MCF 10A (cell line): ENCODE results near the gene ATF2. TPM values are rescaled to one million over a fixed set of nuclear protein-coding genes. Genes with fewer than 3 reads are reported as not detected.
A peak's percentile ranks its signal among the peaks of the same experiment; 100 is the strongest.

Experiments used
- BruUV-seq: library from RNA; stranded (reverse); fragments of 400-500 nt; replicated peaks from 2 replicates; lab custom pipeline; 2021; lab: Mats Ljungman, UMichigan
- CTCF ChIA-PET: fragments of 300-600 bp; sonication (Branson Sonifier 250); formaldehyde crosslinking; extraction: SDS; loops from one replicate; lab custom pipeline; 2021; ENCODE audit warnings: antibody characterized with exemption, inconsistent platforms; lab: Yijun Ruan, JAX
- POLR2A ChIA-PET: fragments of 300-600, 350-650 bp; sonication (Branson Sonifier 250); formaldehyde crosslinking; extraction: SDS; loops from one replicate; lab custom pipeline; 2020; ENCODE audit warnings: antibody characterized with exemption, inconsistent platforms; lab: Yijun Ruan, JAX
- DNase-seq: peaks from one replicate; pipeline ENCODE4 v3.0.0-alpha.2; 2018; ENCODE audit not compliant: unreplicated experiment
- H3K27ac Mint-ChIP-seq: one replicate; pipeline ENCODE4 v1.8.0; 2022; ENCODE audit warnings: mild to moderate bottlenecking, low read depth, mixed read lengths; ENCODE audit not compliant: unreplicated experiment
- H3K27me3 Mint-ChIP-seq: one replicate; pipeline ENCODE4 v1.8.0; 2022; ENCODE audit warnings: mixed read lengths; ENCODE audit not compliant: insufficient read depth, unreplicated experiment
- H3K36me3 Mint-ChIP-seq: one replicate; pipeline ENCODE4 v1.8.0; 2022; ENCODE audit warnings: mild to moderate bottlenecking, moderate library complexity, mixed read lengths; ENCODE audit not compliant: insufficient read depth, unreplicated experiment
- H3K4me1 Mint-ChIP-seq: one replicate; pipeline ENCODE4 v1.8.0; 2022; ENCODE audit warnings: mixed read lengths; ENCODE audit not compliant: insufficient read depth, unreplicated experiment
- H3K4me3 Mint-ChIP-seq: one replicate; pipeline ENCODE4 v1.8.0; 2022; ENCODE audit warnings: mild to moderate bottlenecking, moderate library complexity, mixed read lengths; ENCODE audit not compliant: unreplicated experiment
- H3K9me3 Mint-ChIP-seq: one replicate; pipeline ENCODE4 v1.8.0; 2022; ENCODE audit warnings: mixed read lengths; ENCODE audit not compliant: unreplicated experiment
- intact Hi-C: fragments of 100-400 bp; cut with micrococcal nuclease; formaldehyde crosslinking; loops from 2 replicates; pipeline ENCODE4 v1.14.1; 2022
- total RNA-seq: library from RNA; stranded (reverse); gene quantifications from 2 replicates; pipeline ENCODE4 v1.2.3, GENCODE V29; 2022
- TF ChIP-seq, protein P1 (sequence below): fragments of 200-600 bp; IDR thresholded peaks from one replicate; pipeline ENCODE4 v1.8.0; 2022; ENCODE audit warnings: antibody characterized with exemption, mild to moderate bottlenecking; ENCODE audit not compliant: unreplicated experiment

The ATF2 gene
- total RNA-seq, 1 experiment from 2014 or later, result 63.9 TPM

DNA sequence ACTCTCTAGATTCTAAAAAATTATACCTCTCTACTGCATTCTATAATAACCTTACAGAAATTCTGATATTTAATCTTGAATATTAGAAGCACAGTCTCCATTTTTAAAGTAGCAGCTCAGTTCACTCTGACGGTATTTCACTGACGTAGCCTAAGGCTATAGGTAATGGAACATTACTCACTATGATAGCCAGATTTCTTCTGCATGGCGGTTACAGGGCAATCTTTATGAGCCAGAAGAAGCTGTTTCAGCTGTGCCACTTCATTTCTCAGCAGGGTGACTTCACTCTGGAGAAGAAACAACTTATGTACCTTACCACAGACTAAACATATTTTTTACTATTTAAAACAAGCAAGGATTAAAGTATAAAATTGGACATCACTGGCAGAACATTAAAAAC lies 87.5 kb downstream of the ATF2 start:
- intact Hi-C loops, result no loop called here
- DNase-seq, result peak; percentile 22
- H3K36me3 Mint-ChIP-seq, result peaks cover 39% of the 10 kb centered on the region
- ChIA-PET POLR2A (interaction anchor here (1.1 to 1.3 kb wide), 3 partner anchors 12 to 85 kb away, joined by 3 to 6 read pairs (median 3); no protein-coding TSS in a partner anchor), CTCF (interaction anchor here (1.6 to 1.7 kb wide), 2 partner anchors 31 to 331 kb away, joined by 3 to 4 read pairs; no protein-coding TSS in a partner anchor)
- no peaks in the 10 kb centered on the region for H3K9me3 Mint-ChIP-seq
- H3K27ac Mint-ChIP-seq, result no peak overlapping the region
- no peak overlapping the region for H3K4me3 Mint-ChIP-seq
- no peaks in the 10 kb centered on the region for H3K4me1 Mint-ChIP-seq
- TF ChIP-seq, protein P1, sequence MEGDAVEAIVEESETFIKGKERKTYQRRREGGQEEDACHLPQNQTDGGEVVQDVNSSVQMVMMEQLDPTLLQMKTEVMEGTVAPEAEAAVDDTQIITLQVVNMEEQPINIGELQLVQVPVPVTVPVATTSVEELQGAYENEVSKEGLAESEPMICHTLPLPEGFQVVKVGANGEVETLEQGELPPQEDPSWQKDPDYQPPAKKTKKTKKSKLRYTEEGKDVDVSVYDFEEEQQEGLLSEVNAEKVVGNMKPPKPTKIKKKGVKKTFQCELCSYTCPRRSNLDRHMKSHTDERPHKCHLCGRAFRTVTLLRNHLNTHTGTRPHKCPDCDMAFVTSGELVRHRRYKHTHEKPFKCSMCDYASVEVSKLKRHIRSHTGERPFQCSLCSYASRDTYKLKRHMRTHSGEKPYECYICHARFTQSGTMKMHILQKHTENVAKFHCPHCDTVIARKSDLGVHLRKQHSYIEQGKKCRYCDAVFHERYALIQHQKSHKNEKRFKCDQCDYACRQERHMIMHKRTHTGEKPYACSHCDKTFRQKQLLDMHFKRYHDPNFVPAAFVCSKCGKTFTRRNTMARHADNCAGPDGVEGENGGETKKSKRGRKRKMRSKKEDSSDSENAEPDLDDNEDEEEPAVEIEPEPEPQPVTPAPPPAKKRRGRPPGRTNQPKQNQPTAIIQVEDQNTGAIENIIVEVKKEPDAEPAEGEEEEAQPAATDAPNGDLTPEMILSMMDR, result no peak
- H3K27me3 Mint-ChIP-seq, result no peaks in the 10 kb centered on the region
- BruUV-seq, result no TSS peak

DNA sequence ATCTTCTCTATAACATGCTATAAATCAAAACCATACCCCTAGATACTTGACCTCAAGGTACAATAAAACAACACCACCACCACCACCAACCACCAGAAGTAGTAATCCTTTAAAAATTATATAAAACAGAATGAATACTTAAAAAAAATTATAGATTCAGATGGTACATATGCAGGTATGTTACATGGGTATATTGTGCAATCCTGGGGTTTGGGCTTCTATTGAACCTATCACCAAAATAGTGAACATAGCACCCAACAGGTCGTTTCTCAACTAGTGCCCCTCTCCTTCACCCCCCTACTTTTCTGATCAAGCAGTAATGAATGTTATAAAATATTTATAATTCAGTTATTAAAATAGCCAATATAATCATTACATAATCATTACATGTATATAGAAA lies 91.7 kb downstream of the ATF2 start:
- Mint-ChIP-seq H3K27ac (no peak overlapping the region), H3K27me3 (no peaks in the 10 kb centered on the region), H3K4me1 (no peaks in the 10 kb centered on the region), H3K36me3 (peaks cover 61% of the 10 kb centered on the region), H3K9me3 (no peaks in the 10 kb centered on the region), H3K4me3 (no peak overlapping the region)
- intact Hi-C loops, result no loop called here
- DNase-seq, result no peak
- POLR2A ChIA-PET, result no interaction called here
- TF ChIP-seq, protein P1, result no peak
- no TSS peak for BruUV-seq
- CTCF ChIA-PET, result interaction anchor here (0.6 kb wide), 1 partner anchor 232 kb away, joined by 6 read pairs; no protein-coding TSS in a partner anchor

- H3K9me3 Mint-ChIP-seq, result no peaks in the 10 kb centered on the region
- ChIA-PET CTCF (no interaction called here), POLR2A (interaction anchor here (1.0 kb wide), 2 partner anchors 12 to 70 kb away, joined by 3 to 4 read pairs; partner anchors contain the start of gene CHN1)
- BruUV-seq, result no TSS peak
- no peaks in the 10 kb centered on the region for H3K27me3 Mint-ChIP-seq
- H3K4me3 Mint-ChIP-seq, result no peak overlapping the region
- H3K4me1 Mint-ChIP-seq, result no peaks in the 10 kb centered on the region
- intact Hi-C loops, result no loop called here
- TF ChIP-seq, protein P1, result no peak
- no peak overlapping the region for H3K27ac Mint-ChIP-seq
- peaks cover 59% of the 10 kb centered on the region for H3K36me3 Mint-ChIP-seq
- DNase-seq, result no peak
Observed at GRCh38 chr2:175074478-175074877, 93.5 kb downstream of the ATF2 start.

GRCh38 chr2:175068534-175068933 lies 99.5 kb downstream of the ATF2 start:
- no TSS peak for BruUV-seq
- no peak for DNase-seq
- intact Hi-C loops, result no loop called here
- Mint-ChIP-seq H3K27ac (no peak overlapping the region), H3K4me1 (peaks cover 8% of the 10 kb centered on the region), H3K36me3 (peaks cover 49% of the 10 kb centered on the region), H3K27me3 (no peaks in the 10 kb centered on the region), H3K4me3 (no peak overlapping the region), H3K9me3 (no peaks in the 10 kb centered on the region)
- ChIA-PET CTCF (no interaction called here), POLR2A (interaction anchor here (0.7 kb wide), 1 partner anchor 31 kb away, joined by 4 read pairs; no protein-coding TSS in a partner anchor)
- TF ChIP-seq, protein P1, result no peak
